GM10266 (cell line): Measurements from ENCODE around the gene FOXO1.
A peak's percentile ranks its signal among the peaks of the same experiment; 100 is the strongest.

ENCODE experiments used
- DNase-seq: peaks from one replicate; pipeline ENCODE4 v3.0.0; 2012; ENCODE audit errors: extremely low spot score
- CTCF ChIP-seq: IDR thresholded peaks from 2 replicates; pipeline ENCODE4 v1.5.1; 2012; ENCODE audit warnings: mild to moderate bottlenecking, low read depth; ENCODE audit not compliant: control insufficient read depth, insufficient read depth; ENCODE audit errors: missing control alignments

Gene FOXO1

GRCh38 chr13:40589285-40590109, 76.9 kb downstream of the FOXO1 start:
- DNase-seq: peak; percentile 61
- no peak for TF ChIP-seq CTCF

- no peak for TF ChIP-seq CTCF
- no peak for DNase-seq
Observed at GRCh38 chr13:40588101-40588500, 78.3 kb downstream of the FOXO1 start.

- no peak for TF ChIP-seq CTCF
Observed at GRCh38 chr13:40586886-40587565, 79.4 kb downstream of the FOXO1 start.

GRCh38 chr13:40585911-40586471, 80.5 kb downstream of the FOXO1 start:
- no peak for TF ChIP-seq CTCF
- DNase-seq: no peak

More at GRCh38 chr13:40586886-40587565, 79.4 kb downstream of the FOXO1 start:
- DNase-seq: no peak

GRCh38 chr13:40583738-40584137, 82.7 kb downstream of the FOXO1 start:
- TF ChIP-seq CTCF: no peak
- DNase-seq: no peak

GRCh38 chr13:40582531-40582930, 83.9 kb downstream of the FOXO1 start:
- DNase-seq: no peak

More at GRCh38 chr13:40582531-40582930, 83.9 kb downstream of the FOXO1 start:
- no peak for TF ChIP-seq CTCF
